ENCODE data around the gene POLDIP2. TPM values are rescaled to one million over a fixed set of nuclear protein-coding genes. Genes with fewer than 3 reads are reported as not detected.

The POLDIP2 gene
- total RNA-seq, 1 experiment from 2014 or later: 82.8 TPM

- Histone ChIP-seq H3K27ac (ENCODE audit: insufficient read length, low read depth, low read length) (no peak overlapping the region), H2BK5ac (ENCODE audit: insufficient read length, low read length) (no peak overlapping the region), H3K23ac (ENCODE audit: insufficient read length, low read depth, low read length) (no peak overlapping the region), H2BK20ac (ENCODE audit: low read depth, low read length, poor library complexity, severe bottlenecking) (no peak overlapping the region), H3K18ac (ENCODE audit: insufficient read length, low read depth, low read length) (no peak overlapping the region), H3K23me2 (ENCODE audit: insufficient read length, low read depth, low read length, poor library complexity, severe bottlenecking) (no peaks in the 10 kb centered on the region), H4K8ac (replicated peaks; ENCODE audit: insufficient read length, low read depth, low read length) (no peak overlapping the region), H3K9me3 (ENCODE audit: control insufficient read depth, low read depth, low read length) (no peaks in the 10 kb centered on the region), H3K14ac (ENCODE audit: insufficient read depth, low read length) (no peak overlapping the region), H3K56ac (ENCODE audit: insufficient read length, low read depth, low read length) (no peak overlapping the region), H3K4me1 (ENCODE audit: insufficient read depth, low read length) (no peaks in the 10 kb centered on the region), H2AK5ac (ENCODE audit: insufficient read length, low read length) (no peak overlapping the region), H3K27me3 (ENCODE audit: insufficient read depth, low read length) (no peaks in the 10 kb centered on the region), H3K9ac (ENCODE audit: extremely low read depth, insufficient read length, low read length) (no peak overlapping the region), H3K4ac (ENCODE audit: low read depth, low read length) (no peak overlapping the region), H2AFZ (ENCODE audit: low read length) (no peak overlapping the region), H3K79me2 (ENCODE audit: insufficient read depth, low read length) (no peaks in the 10 kb centered on the region), H4K20me1 (ENCODE audit: control insufficient read depth, insufficient read depth, insufficient read length) (no peaks in the 10 kb centered on the region), H2BK15ac (ENCODE audit: low read depth, low read length) (no peak overlapping the region), H2BK120ac (ENCODE audit: low read depth, low read length, poor library complexity, severe bottlenecking) (no peak overlapping the region), H3T11ph (ENCODE audit: low read length) (no peak overlapping the region), H4K5ac (ENCODE audit: insufficient read length, low read depth, low read length) (no peak overlapping the region), H4K91ac (ENCODE audit: insufficient read length, low read depth, low read length) (no peak overlapping the region), H3K4me2 (ENCODE audit: insufficient read depth, insufficient read length, low read length) (no peak overlapping the region), H3K79me1 (ENCODE audit: insufficient read depth, low read depth, low read length, poor library complexity, severe bottlenecking) (no peaks in the 10 kb centered on the region), H2BK12ac (ENCODE audit: insufficient read length, low read depth, low read length) (no peak overlapping the region)
- TF ChIP-seq, protein P1, sequence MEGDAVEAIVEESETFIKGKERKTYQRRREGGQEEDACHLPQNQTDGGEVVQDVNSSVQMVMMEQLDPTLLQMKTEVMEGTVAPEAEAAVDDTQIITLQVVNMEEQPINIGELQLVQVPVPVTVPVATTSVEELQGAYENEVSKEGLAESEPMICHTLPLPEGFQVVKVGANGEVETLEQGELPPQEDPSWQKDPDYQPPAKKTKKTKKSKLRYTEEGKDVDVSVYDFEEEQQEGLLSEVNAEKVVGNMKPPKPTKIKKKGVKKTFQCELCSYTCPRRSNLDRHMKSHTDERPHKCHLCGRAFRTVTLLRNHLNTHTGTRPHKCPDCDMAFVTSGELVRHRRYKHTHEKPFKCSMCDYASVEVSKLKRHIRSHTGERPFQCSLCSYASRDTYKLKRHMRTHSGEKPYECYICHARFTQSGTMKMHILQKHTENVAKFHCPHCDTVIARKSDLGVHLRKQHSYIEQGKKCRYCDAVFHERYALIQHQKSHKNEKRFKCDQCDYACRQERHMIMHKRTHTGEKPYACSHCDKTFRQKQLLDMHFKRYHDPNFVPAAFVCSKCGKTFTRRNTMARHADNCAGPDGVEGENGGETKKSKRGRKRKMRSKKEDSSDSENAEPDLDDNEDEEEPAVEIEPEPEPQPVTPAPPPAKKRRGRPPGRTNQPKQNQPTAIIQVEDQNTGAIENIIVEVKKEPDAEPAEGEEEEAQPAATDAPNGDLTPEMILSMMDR (conservative IDR thresholded peaks at IDR 0.05): no peak
- Mint-ChIP-seq H3K27me3 (ENCODE audit: low read depth) (no peaks in the 10 kb centered on the region), H3K27ac (no peak overlapping the region), H3K4me3 (no peak overlapping the region), H3K36me3 (ENCODE audit: insufficient read depth in 1 of 3, low read depth in 3 of 3) (peaks cover 36 to 90% (median 75%) of the 10 kb centered on the region in 3 experiments; a peak in 6 of 7 replicates), H3K4me1 (peaks cover 16 to 17% of the 10 kb centered on the region in 2 experiments), H3K9me3 (no peaks in the 10 kb centered on the region)
- WGBS (ENCODE audit: extremely low coverage, insufficient read length, low lambda C conversion rate): no CpG with 5 or more reads among the region's 7 CpGs
- DNase-seq: no peak
Measured at GRCh38 chr17:28350271-28350670, 7.1 kb downstream of the POLDIP2 start.
